ENCODE results near the gene HS6ST2. TPM values are rescaled to one million over a fixed set of nuclear protein-coding genes. Genes with fewer than 3 reads are reported as not detected.
A peak's percentile ranks its signal among the peaks of the same experiment; 100 is the strongest.

Gene HS6ST2
- total RNA-seq, 1 donor from 2014 or later, result not detected

DNA sequence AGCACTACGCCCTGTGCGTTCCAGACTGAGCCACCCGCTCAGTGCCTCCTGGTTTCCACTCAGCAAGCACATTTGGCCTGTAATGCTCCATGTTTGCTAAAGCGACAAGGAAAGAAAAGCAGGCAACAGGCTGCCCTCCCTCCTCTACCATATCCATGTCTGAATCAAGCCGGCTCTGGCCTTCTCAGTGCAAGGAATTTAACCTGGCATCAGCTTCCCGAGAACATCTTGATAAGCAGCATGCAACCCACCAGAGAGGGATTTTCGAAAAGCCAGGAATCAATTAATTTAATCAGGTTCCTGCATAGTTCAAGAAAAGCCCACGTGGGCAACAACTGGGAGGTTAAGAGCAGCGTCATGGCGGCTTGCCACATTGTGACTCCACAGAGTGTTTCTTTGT, 228.2 kb downstream of the HS6ST2 start:
- Histone ChIP-seq H3K36me3 (no peaks in the 10 kb centered on the region), H3K4me3 (no peak overlapping the region), H3K9me3 (no peaks in the 10 kb centered on the region), H3K27me3 (no peaks in the 10 kb centered on the region), H3K27ac (no peak overlapping the region), H3K4me1 (no peaks in the 10 kb centered on the region)
- TF ChIP-seq, protein P1, sequence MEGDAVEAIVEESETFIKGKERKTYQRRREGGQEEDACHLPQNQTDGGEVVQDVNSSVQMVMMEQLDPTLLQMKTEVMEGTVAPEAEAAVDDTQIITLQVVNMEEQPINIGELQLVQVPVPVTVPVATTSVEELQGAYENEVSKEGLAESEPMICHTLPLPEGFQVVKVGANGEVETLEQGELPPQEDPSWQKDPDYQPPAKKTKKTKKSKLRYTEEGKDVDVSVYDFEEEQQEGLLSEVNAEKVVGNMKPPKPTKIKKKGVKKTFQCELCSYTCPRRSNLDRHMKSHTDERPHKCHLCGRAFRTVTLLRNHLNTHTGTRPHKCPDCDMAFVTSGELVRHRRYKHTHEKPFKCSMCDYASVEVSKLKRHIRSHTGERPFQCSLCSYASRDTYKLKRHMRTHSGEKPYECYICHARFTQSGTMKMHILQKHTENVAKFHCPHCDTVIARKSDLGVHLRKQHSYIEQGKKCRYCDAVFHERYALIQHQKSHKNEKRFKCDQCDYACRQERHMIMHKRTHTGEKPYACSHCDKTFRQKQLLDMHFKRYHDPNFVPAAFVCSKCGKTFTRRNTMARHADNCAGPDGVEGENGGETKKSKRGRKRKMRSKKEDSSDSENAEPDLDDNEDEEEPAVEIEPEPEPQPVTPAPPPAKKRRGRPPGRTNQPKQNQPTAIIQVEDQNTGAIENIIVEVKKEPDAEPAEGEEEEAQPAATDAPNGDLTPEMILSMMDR (IDR thresholded peaks at IDR 0.05), result no peak
- no peak for DNase-seq (ENCODE audit: low spot score in 2 of 2)
- intact Hi-C loops (cut with DNase I), result no loop called here

DNA sequence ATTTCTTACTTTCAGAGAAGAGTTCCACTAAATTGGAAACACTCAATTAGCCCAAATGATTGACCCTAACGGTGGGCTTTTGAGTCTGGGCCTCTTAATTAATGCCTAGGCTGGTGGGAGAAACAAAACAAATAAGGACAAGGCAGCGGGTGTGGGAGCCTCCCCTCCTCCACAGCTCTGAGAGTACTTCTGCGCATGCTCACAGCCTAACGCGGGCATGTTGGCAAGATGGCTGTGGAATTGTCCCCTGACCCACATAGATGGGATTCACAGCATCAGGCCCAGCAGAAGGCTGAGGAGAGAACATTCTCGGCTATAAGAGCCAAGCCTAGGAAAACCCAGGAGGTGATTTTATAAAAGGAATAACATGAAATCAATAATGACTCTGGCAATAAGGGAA, 230.1 kb downstream of the HS6ST2 start:
- intact Hi-C loops (cut with DNase I), result no loop called here
- DNase-seq (ENCODE audit: low spot score in 2 of 2), result no peak
- no peak overlapping the region for H3K27ac ChIP-seq

DNA sequence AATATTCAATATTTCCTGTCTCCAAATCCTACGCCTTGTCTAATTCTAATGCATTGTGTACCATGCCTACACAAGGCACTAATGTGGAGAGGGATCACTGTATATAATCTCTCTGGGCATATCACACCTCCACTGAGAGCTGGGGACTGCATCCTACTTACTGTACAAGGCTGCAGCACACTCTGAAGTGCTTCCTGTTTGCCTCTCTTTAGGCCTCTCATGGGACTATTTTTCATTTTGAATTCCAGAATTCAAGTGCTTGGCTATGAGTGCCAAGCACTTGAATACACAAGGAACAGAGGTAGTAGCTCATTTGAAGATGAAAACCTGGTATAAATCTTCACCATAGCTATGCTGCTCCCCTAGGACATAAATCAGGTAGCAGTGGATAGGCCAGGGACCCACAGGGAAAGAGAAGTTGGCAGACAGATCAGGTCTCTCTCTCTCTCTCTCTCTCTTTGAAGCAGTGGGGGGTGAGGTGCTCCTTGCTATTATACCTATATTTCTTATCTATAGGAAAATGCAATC, 239.9 kb downstream of the HS6ST2 start:
- Histone ChIP-seq H3K9me3 (no peaks in the 10 kb centered on the region), H3K4me3 (no peak overlapping the region), H3K36me3 (no peaks in the 10 kb centered on the region), H3K4me1 (no peaks in the 10 kb centered on the region), H3K27me3 (no peaks in the 10 kb centered on the region), H3K27ac (no peak overlapping the region)
- TF ChIP-seq, protein P1 (IDR thresholded peaks at IDR 0.05), result no peak
- intact Hi-C loops (cut with DNase I), result no loop called here
- no peak for DNase-seq (ENCODE audit: low spot score in 2 of 2)

More for the DNA sequence above, 230.1 kb downstream of the HS6ST2 start:
- Histone ChIP-seq H3K9me3 (no peaks in the 10 kb centered on the region), H3K36me3 (no peaks in the 10 kb centered on the region), H3K4me1 (no peaks in the 10 kb centered on the region), H3K4me3 (no peak overlapping the region), H3K27me3 (no peaks in the 10 kb centered on the region)
- TF ChIP-seq, protein P1 (IDR thresholded peaks at IDR 0.05), result no peak

DNA sequence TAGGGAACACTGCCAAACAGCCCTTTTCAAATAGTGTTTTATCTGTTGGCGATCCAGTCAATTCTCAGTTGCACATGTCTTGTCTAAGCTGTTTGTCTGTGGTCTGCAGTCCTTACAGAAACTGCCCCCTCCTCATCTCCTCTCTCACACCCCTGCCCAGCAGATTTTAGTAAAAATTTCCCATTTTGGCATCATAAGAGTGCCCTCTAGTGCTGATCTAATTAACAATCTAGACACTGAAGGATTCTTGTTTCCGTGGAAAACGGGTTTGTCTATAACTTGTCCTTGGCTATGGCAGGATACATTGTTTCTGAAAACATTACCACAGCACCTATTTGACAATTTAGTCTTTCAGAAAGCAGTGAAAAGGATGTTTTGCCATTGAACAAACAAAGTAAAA, 242.4 kb downstream of the HS6ST2 start:
- TF ChIP-seq, protein P1 (IDR thresholded peaks at IDR 0.05), result peak in 1 of 3 experiments; percentile 10
- Histone ChIP-seq H3K36me3 (no peaks in the 10 kb centered on the region), H3K27ac (no peak overlapping the region), H3K4me1 (no peaks in the 10 kb centered on the region), H3K4me3 (no peak overlapping the region), H3K9me3 (no peaks in the 10 kb centered on the region), H3K27me3 (no peaks in the 10 kb centered on the region)
- intact Hi-C loops (cut with DNase I), result no loop called here
- DNase-seq (ENCODE audit: low spot score in 2 of 2), result no peak

DNA sequence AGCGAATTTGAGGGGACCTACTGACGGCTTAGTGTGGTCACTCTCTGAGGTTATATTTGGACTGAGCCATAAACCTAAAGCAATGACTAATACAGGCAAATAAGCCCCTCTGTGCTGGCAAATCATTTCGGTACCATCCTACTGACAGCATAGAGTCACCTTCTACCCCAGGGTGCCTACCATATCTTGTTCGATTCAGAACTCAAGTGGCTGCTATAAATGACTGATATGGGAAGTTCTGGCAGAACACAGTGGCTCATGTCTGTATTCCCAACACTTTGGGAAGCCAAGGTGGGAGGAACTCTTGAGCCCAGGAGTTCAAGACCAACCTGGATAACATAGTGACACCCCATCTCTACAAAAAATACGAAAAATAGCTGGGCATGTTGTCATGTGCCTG, 243.5 kb downstream of the HS6ST2 start:
- Histone ChIP-seq H3K36me3 (no peaks in the 10 kb centered on the region), H3K9me3 (no peaks in the 10 kb centered on the region), H3K4me3 (no peak overlapping the region), H3K27ac (no peak overlapping the region), H3K4me1 (no peaks in the 10 kb centered on the region), H3K27me3 (no peaks in the 10 kb centered on the region)
- TF ChIP-seq, protein P1 (IDR thresholded peaks at IDR 0.05), result no peak
- intact Hi-C loops (cut with DNase I), result no loop called here
- no peak for DNase-seq (ENCODE audit: low spot score in 2 of 2)

DNA sequence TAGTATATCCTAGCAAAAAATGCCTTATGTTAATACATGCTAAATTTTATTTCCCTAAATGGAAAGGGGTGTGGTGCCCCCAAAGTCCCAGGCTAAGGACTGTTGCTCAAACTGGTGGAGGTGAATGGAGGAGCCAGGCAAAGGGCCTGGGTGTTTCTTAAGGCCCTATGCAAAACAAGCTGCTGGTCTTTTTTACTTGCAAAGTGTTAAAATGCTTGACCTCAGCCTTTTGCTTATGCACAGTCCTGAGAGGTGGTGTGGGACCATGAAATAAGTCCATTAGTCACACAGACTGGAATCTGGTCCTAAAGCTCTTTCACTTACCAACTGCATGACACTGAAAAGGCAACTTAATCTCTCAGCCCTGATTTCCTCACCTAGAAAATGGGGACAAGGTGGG, 246.1 kb downstream of the HS6ST2 start:
- Histone ChIP-seq H3K36me3 (no peaks in the 10 kb centered on the region), H3K27ac (no peak overlapping the region), H3K4me3 (no peak overlapping the region), H3K9me3 (no peaks in the 10 kb centered on the region), H3K4me1 (no peaks in the 10 kb centered on the region), H3K27me3 (no peaks in the 10 kb centered on the region)
- intact Hi-C loops (cut with DNase I), result no loop called here
- TF ChIP-seq, protein P1 (IDR thresholded peaks at IDR 0.05), result no peak
- DNase-seq (ENCODE audit: low spot score in 2 of 2), result no peak

All from ascending aorta (tissue), 2 donors.